ENCODE measurements around the gene TMEM255A.
"Not testable (repeated sequence)": the region's sequence is repeated elsewhere in the genome, so short reads cannot be mapped to it uniquely, and the experiment has no call there.

The TMEM255A gene

GRCh38 chrX:120310861-120311726, at the start of gene TMEM255A:
TSS of gene TMEM255A (minus strand) at chrX:120311461. CDS start at chrX:120311309, 152 bp downstream.
- DNase-seq = peak; percentile 85

GRCh38 chrX:120358737-120359456, 47.6 kb upstream of the TMEM255A start:
- peak; percentile 94 for DNase-seq

- DNase-seq = peak; percentile 21
Measured at GRCh38 chrX:120357186-120357585, 45.9 kb upstream of the TMEM255A start.

- peak; percentile 1 for DNase-seq
Measured at GRCh38 chrX:120356084-120356483, 44.8 kb upstream of the TMEM255A start.

- DNase-seq = no peak
Measured at GRCh38 chrX:120350450-120351138, 39.3 kb upstream of the TMEM255A start.

- not testable (repeated sequence) for DNase-seq
Measured at GRCh38 chrX:120344566-120344965, 33.3 kb upstream of the TMEM255A start.

GRCh38 chrX:120336899-120337298, 25.6 kb upstream of the TMEM255A start:
- no peak for DNase-seq

GRCh38 chrX:120335289-120335688, 24.0 kb upstream of the TMEM255A start:
- DNase-seq = no peak

GRCh38 chrX:120334603-120335002, 23.3 kb upstream of the TMEM255A start:
- DNase-seq = no peak

GRCh38 chrX:120334151-120334550, 22.9 kb upstream of the TMEM255A start:
- DNase-seq = peak; percentile 34

GRCh38 chrX:120332394-120332793, 21.1 kb upstream of the TMEM255A start:
- no peak for DNase-seq

- no peak for DNase-seq
Measured at GRCh38 chrX:120331116-120331515, 19.9 kb upstream of the TMEM255A start.

GRCh38 chrX:120321520-120322281, 10.4 kb upstream of the TMEM255A start:
- DNase-seq = peak; percentile 2

GRCh38 chrX:120318411-120318810, 7.2 kb upstream of the TMEM255A start:
- no peak for DNase-seq

- no peak for DNase-seq
Measured at GRCh38 chrX:120316587-120317283, 5.5 kb upstream of the TMEM255A start.

- no peak for DNase-seq
Measured at GRCh38 chrX:120315776-120316175, 4.5 kb upstream of the TMEM255A start.

GRCh38 chrX:120311727-120312063, 434 bp upstream of the TMEM255A start:
- DNase-seq = peak; percentile 78

- peak; percentile 58 for DNase-seq
Measured at GRCh38 chrX:120309873-120310705, 1.2 kb downstream of the TMEM255A start.

GRCh38 chrX:120308959-120309872, 2.0 kb downstream of the TMEM255A start:
- DNase-seq = peak; percentile 86

GRCh38 chrX:120308558-120308957, 2.7 kb downstream of the TMEM255A start:
- no peak for DNase-seq
